Ecto neural progenitor cell (in vitro differentiated cells): ENCODE measurements around the gene AP5Z1.

Source experiments
- DNase-seq: peaks from one replicate; pipeline ENCODE4 v3.0.0-alpha.2; 2018; ENCODE audit warnings: low spot score

Gene AP5Z1

GRCh38 chr7:4840079-4840501, 64.7 kb downstream of the AP5Z1 start:
- no peak for DNase-seq
